Spinal cord (tissue), 10 donors: ENCODE data around the gene TEKT2. TPM values are rescaled to one million over a fixed set of nuclear protein-coding genes. Genes with fewer than 3 reads are reported as not detected.
A peak's percentile ranks its signal among the peaks of the same experiment; 100 is the strongest.

Experiments
- DNase-seq, 6 donors: peaks; one replicate each; pipeline versions ENCODE4 v3.0.0 to v3.0.0-alpha.2; 2013 to 2015; ENCODE audit warnings: low spot score in 6 of 6, low read depth in 4 of 6
- H3K27ac ChIP-seq: one replicate; pipeline ENCODE4 v1.5.1; 2013; ENCODE audit warnings: low read depth, low read length, control low read depth
- H3K27me3 ChIP-seq: one replicate; pipeline ENCODE4 v1.6.1; 2013; ENCODE audit warnings: low read length; ENCODE audit not compliant: control insufficient read depth, insufficient read depth
- H3K36me3 ChIP-seq: one replicate; pipeline ENCODE4 v1.6.1; 2013; ENCODE audit warnings: low read length; ENCODE audit not compliant: control insufficient read depth, insufficient read depth
- H3K4me1 ChIP-seq: one replicate; pipeline ENCODE4 v1.6.1; 2013; ENCODE audit warnings: low read length; ENCODE audit not compliant: control insufficient read depth, insufficient read depth
- H3K4me3 ChIP-seq: one replicate; pipeline ENCODE4 v1.5.1; 2013; ENCODE audit warnings: low read depth, low read length, control low read depth
- H3K9me3 ChIP-seq: one replicate; pipeline ENCODE4 v1.6.1; 2013; ENCODE audit warnings: low read length; ENCODE audit not compliant: control insufficient read depth, insufficient read depth
- WGBS: methylation state at CpG from one replicate; pipeline ENCODE4 v1.1.5; 2013; ENCODE audit warnings: missing lambda C conversion rate; ENCODE audit not compliant: insufficient coverage; 5-methylcytosine and 5-hydroxymethylcytosine counted together
- polyA plus RNA-seq, 2 donors: library from polyadenylated mRNA; unstranded; fragments of 120-200 nt; gene quantifications; one replicate each; pipeline ENCODE4 v1.2.1, GENCODE V29; 2013; ENCODE audit not compliant: insufficient read length in 2 of 2
- total RNA-seq, 2 donors: library from RNA; depleted of rRNA in 1 of 2; stranded (reverse); fragments of 120-200 nt in 1 of 2; fragments of >200 nt in 1 of 2; gene quantifications; one replicate each; pipeline versions ENCODE4 v1.2.3 to v1.2.4, GENCODE V29; 2013 to 2014
- donor health status: healthy.

The TEKT2 gene
- total and polyA plus RNA-seq, 4 donors, result 2.2 to 17.5 (median 14.6) TPM

- Histone ChIP-seq H3K4me3 (no peak overlapping the region), H3K4me1 (peaks cover 78% of the 10 kb centered on the region), H3K27ac (no peak overlapping the region), H3K27me3 (no peaks in the 10 kb centered on the region), H3K9me3 (no peaks in the 10 kb centered on the region), H3K36me3 (peaks cover 81% of the 10 kb centered on the region)
- no peak for DNase-seq
- whole genome bisulfite sequencing, result 93% methylated on average over 17 of the region's 17 CpGs
Measured at GRCh38 chr1:36092166-36092797, 8.4 kb downstream of the TEKT2 start.

DNA sequence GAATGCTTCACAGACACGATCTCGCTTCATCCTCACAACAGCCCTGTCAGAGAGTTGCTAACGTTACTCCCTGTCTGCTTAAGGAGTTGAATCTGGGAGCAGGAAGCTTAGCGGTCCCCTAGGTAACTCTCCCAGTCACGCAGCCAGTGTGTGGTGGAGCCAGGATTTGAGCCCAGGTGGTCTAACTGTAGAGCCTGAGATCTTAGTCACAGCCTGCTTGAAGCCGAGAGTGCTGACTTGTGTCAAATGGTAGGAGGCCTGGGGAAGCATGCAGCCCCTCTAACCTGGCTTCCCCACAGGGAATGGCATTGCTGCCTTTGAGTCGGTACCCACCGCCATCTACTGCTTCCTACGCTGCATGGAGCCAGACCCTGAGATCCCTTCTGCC is 8.9 kb downstream of the TEKT2 start:
- H3K36me3 ChIP-seq, result peaks cover 81% of the 10 kb centered on the region
- H3K4me1 ChIP-seq, result peaks cover 76% of the 10 kb centered on the region
- no peaks in the 10 kb centered on the region for H3K27me3 ChIP-seq
- no peaks in the 10 kb centered on the region for H3K9me3 ChIP-seq
- 81% methylated on average over 8 of the region's 9 CpGs for WGBS
- H3K4me3 ChIP-seq, result no peak overlapping the region
- peak overlapping the region; percentile 57 for H3K27ac ChIP-seq
- DNase-seq, result no peak

DNA sequence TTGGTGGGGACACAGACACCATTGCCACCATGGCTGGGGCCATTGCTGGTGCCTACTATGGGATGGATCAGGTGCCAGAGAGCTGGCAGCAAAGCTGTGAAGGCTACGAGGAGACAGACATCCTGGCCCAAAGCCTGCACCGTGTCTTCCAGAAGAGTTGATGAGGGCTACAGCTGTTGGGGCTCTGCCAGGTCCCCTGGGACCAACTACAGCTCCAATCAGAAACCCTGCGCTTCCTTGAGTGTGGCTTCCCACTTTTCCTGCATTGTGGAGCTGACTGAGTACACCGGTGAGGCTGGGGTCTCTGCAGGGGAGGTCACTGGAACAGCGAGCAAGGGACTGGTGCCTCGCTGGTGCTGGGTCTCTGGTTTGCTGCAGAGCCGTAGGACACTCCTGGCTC is 9.3 kb downstream of the TEKT2 start:
- Histone ChIP-seq H3K4me1 (peaks cover 72% of the 10 kb centered on the region), H3K36me3 (peaks cover 81% of the 10 kb centered on the region), H3K27ac (peak overlapping the region; percentile 57), H3K9me3 (no peaks in the 10 kb centered on the region), H3K27me3 (no peaks in the 10 kb centered on the region), H3K4me3 (no peak overlapping the region)
- peak in 1 of 6 donors; percentile 46 for DNase-seq
- WGBS, result 74% methylated on average over 7 of the region's 7 CpGs

- DNase-seq, result peak in 3 of 6 donors; percentile 41 to 70 (median 47)
- Histone ChIP-seq H3K27me3 (no peaks in the 10 kb centered on the region), H3K4me1 (peaks cover 69% of the 10 kb centered on the region), H3K9me3 (no peaks in the 10 kb centered on the region), H3K4me3 (no peak overlapping the region), H3K36me3 (peaks cover 85% of the 10 kb centered on the region), H3K27ac (peak overlapping the region; percentile 54)
- WGBS, result 55% methylated on average over 3 of the region's 3 CpGs
Measured at GRCh38 chr1:36093929-36094328, 10.0 kb downstream of the TEKT2 start.

- H3K4me1 ChIP-seq, result peaks cover 69% of the 10 kb centered on the region
- peak overlapping the region; percentile 54 for H3K27ac ChIP-seq
Measured at GRCh38 chr1:36094621-36095061, 10.7 kb downstream of the TEKT2 start.

GRCh38 chr1:36095760-36096405 is 12.0 kb downstream of the TEKT2 start:
- no peak for DNase-seq
- no peaks in the 10 kb centered on the region for H3K9me3 ChIP-seq
- 93% methylated on average over 7 of the region's 15 CpGs for WGBS
- H3K27ac ChIP-seq, result no peak overlapping the region
- peaks cover 70% of the 10 kb centered on the region for H3K4me1 ChIP-seq
- H3K27me3 ChIP-seq, result no peaks in the 10 kb centered on the region
- peaks cover 79% of the 10 kb centered on the region for H3K36me3 ChIP-seq
- H3K4me3 ChIP-seq, result no peak overlapping the region

More at GRCh38 chr1:36094621-36095061, 10.7 kb downstream of the TEKT2 start:
- Histone ChIP-seq H3K9me3 (no peaks in the 10 kb centered on the region), H3K27me3 (no peaks in the 10 kb centered on the region), H3K36me3 (peaks cover 88% of the 10 kb centered on the region), H3K4me3 (no peak overlapping the region)
- DNase-seq, result no peak
- 83% methylated on average over 8 of the region's 8 CpGs for WGBS

DNA sequence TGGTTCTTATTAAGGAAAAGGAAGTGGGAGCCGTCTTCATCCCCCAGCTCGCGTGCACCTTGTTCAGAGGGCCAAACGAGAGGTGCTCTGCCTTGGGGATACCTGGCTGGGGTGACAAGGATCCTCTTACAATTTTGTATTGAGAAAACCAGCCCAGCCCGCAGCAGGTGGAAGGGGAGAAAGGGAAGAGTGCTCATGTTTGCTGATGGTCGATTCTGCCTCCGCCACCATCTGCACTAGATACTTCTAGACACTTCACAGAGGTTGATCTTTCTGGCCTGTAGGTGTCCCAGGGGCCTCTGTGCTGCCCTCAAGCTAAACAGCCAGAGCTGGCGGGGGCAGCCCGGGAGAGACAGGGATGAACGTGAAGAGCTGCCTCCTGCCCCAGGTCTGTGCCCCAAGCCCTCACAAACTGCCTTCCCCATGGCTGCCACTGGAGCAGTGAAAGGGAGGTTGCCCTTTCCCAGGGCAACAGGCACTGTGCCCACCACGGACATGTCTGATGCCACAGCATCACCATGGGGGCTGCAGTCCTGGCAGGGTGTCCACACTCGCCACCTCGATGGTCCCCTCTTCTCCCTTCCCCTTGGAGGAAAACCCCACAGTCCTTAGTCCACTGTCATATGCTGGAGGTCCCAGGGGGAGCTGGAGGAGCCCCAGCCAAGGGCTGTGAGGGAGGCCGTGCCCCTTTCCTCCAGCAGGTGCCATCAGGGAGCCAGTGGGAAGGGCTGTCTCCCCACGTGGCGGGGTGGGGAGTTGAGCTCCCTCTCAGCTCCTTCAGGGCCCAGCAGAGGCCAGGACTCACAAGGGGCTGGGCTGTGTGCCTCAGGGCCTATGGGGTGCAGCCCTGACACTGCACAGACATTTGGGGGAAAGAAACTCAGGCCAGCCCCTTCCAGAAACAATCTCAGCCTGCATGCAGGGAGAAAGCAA is 12.9 kb downstream of the TEKT2 start:
- Histone ChIP-seq H3K9me3 (no peaks in the 10 kb centered on the region), H3K36me3 (peaks cover 70% of the 10 kb centered on the region), H3K27ac (no peak overlapping the region), H3K4me1 (peaks cover 61% of the 10 kb centered on the region), H3K4me3 (no peak overlapping the region), H3K27me3 (no peaks in the 10 kb centered on the region)
- WGBS, result 61% methylated on average over 11 of the region's 16 CpGs
- DNase-seq, result no peak

DNA sequence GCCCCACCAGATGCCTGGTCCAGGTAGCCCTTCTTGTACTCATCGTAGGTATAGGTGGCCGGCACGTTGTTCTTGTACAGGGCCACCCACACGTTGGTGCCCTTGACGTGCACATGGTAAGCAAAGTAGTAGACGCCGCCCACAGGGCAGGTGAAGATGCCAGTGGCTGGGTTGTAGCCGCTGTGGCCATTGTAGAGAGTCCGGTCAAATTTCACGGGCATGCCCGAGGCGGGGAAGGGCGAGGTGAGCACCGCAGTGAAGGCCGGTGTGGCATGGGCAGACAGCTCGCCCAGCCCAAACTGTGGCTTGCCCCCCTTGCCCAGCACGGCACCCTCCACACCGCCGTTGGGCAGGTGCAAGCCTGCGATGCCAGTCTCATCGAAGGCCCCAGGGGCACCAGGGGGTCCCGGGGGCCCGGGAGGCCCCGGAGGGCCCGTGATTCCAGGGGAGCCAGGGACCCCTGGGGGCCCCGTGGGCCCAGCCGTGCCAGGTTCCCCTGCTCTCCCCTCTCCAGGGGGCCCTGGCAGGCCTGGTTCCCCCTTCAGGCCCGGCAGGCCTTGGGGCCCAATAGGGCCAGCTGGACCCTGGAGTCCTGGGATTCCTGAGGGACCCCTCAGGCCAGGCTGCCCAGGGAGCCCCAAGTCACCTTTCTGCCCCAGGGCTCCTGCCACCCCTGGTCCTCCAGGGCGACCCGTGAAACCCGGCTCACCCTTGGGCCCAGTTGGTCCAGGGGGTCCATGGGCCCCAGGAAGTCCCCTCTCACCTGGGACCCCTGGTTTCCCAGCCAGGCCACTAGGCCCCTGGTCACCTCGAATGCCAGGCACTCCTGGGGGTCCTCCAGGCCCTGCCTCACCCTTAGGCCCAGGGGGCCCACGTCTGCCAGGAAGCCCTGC is 14.0 kb downstream of the TEKT2 start:
- peaks cover 58% of the 10 kb centered on the region for H3K36me3 ChIP-seq
- no peaks in the 10 kb centered on the region for H3K9me3 ChIP-seq
- no peaks in the 10 kb centered on the region for H3K27me3 ChIP-seq
- H3K4me1 ChIP-seq, result peaks cover 49% of the 10 kb centered on the region
- H3K27ac ChIP-seq, result no peak overlapping the region
- no peak for DNase-seq
- WGBS, result 93% methylated on average over 33 of the region's 33 CpGs
- no peak overlapping the region for H3K4me3 ChIP-seq
